HepG2 (cell line): ENCODE data around the gene PPP1R1B. TPM values are rescaled to one million over a fixed set of nuclear protein-coding genes. Genes with fewer than 3 reads are reported as not detected.

Experiments used
- ARID4A ChIP-seq: sonication (generic); formaldehyde crosslinking; IDR thresholded peaks from 2 replicates; pipeline ENCODE4 v1.5.0; 2020; ENCODE audit warnings: mild to moderate bottlenecking, missing genetic modification reagents, borderline replicate concordance
- CHD4 ChIP-seq: fragments of 200-600 bp; sonication (generic); IDR thresholded peaks from 2 replicates; pipeline ENCODE4 v1.7.0; 2017; ENCODE audit warnings: mild to moderate bottlenecking, low read length, borderline replicate concordance
- FLYWCH1 ChIP-seq: sonication (generic); formaldehyde crosslinking; IDR thresholded peaks from 2 replicates; pipeline ENCODE4 v1.8.1; 2023; ENCODE audit warnings: mild to moderate bottlenecking, missing genetic modification reagents
- FOSL2 ChIP-seq: sonication (generic); formaldehyde crosslinking; IDR thresholded peaks from 2 replicates; pipeline ENCODE4 v1.4.0; 2020; ENCODE audit warnings: missing genetic modification reagents
- HDAC2 ChIP-seq: sonication (generic); formaldehyde crosslinking; IDR thresholded peaks from 2 replicates; pipeline ENCODE4 v1.4.0; 2020; ENCODE audit warnings: missing genetic modification reagents
- HMG20A ChIP-seq: IDR thresholded peaks from 2 replicates; pipeline ENCODE4 v1.6.1; 2016; ENCODE audit warnings: borderline replicate concordance
- MAFK ChIP-seq, 2 experiments: IDR thresholded peaks in 1 of 2; conservative IDR thresholded peaks in 1 of 2; 2 replicates each; pipeline ENCODE4 v1.6.1; 2011; ENCODE audit warnings: improper control_type of control experiment in 2 of 2, low read length in 2 of 2
- MXI1 ChIP-seq: IDR thresholded peaks from 3 replicates; pipeline ENCODE4 v1.6.1; 2012; ENCODE audit warnings: low read depth, low read length, inconsistent platforms, borderline replicate concordance
- PRMT3 ChIP-seq: sonication (generic); formaldehyde crosslinking; IDR thresholded peaks from 2 replicates; pipeline ENCODE4 v1.8.1; 2022; ENCODE audit warnings: low read depth, mild to moderate bottlenecking, moderate library complexity, missing genetic modification reagents, borderline replicate concordance
- RBM22 ChIP-seq: fragments of 200-400 bp; formaldehyde crosslinking; optimal IDR thresholded peaks from 2 replicates; pipeline ENCODE3; 2017; ENCODE audit warnings: mild to moderate bottlenecking, low read length, moderate library complexity
- TBX2 ChIP-seq: sonication (generic); formaldehyde crosslinking; IDR thresholded peaks from 2 replicates; pipeline ENCODE4 v1.5.0; 2020; ENCODE audit warnings: missing genetic modification reagents, mild to moderate bottlenecking, borderline replicate concordance
- WIZ ChIP-seq: sonication (generic); formaldehyde crosslinking; IDR thresholded peaks from 2 replicates; pipeline ENCODE4 v1.5.1; 2020; ENCODE audit warnings: mild to moderate bottlenecking, missing genetic modification reagents
- ZNF12 ChIP-seq: sonication (generic); formaldehyde crosslinking; IDR thresholded peaks from 2 replicates; pipeline ENCODE4 v1.5.0; 2020; ENCODE audit warnings: missing genetic modification reagents
- ZNF430 ChIP-seq: sonication (generic); formaldehyde crosslinking; IDR thresholded peaks from 2 replicates; pipeline ENCODE4 v1.9.0; 2021; ENCODE audit warnings: mild to moderate bottlenecking, missing genetic modification reagents
- ZNF512 ChIP-seq: sonication (generic); formaldehyde crosslinking; IDR thresholded peaks from 2 replicates; pipeline ENCODE4 v1.4.0; 2020; ENCODE audit warnings: mild to moderate bottlenecking, missing genetic modification reagents
- ZNF891 ChIP-seq: sonication (generic); formaldehyde crosslinking; IDR thresholded peaks from 2 replicates; pipeline ENCODE4 v1.5.0; 2020; ENCODE audit warnings: mild to moderate bottlenecking, missing genetic modification reagents
- polyA plus RNA-seq, 8 experiments: library from polyadenylated mRNA; depleted of rRNA in 3 of 8; stranded (reverse) in 7 of 8; unstranded in 1 of 8; fragments of >200 nt; fragmentation: Illumina TruSeq in 4 of 8; extraction: Trizol in 4 of 8; gene quantifications; 2 replicates each; pipeline versions ENCODE4 v1.2.1 to v1.2.3, GENCODE V29; 2011 to 2016; ENCODE audit warnings: low read depth in 4 of 8, missing spikeins in 1 of 8, mixed read lengths in 1 of 8; ENCODE audit not compliant: insufficient read depth in 1 of 8
- total RNA-seq, 5 experiments: library from RNA; depleted of rRNA; stranded (reverse); fragments of >200 nt; fragmentation: Illumina TruSeq; extraction: Trizol; gene quantifications; 2 replicates each; pipeline ENCODE4 v1.2.3, GENCODE V29; 2016; ENCODE audit warnings: low read depth in 1 of 5
- TF ChIP-seq, protein P1 (sequence below): sonication (generic); formaldehyde crosslinking; IDR thresholded peaks from 2 replicates; pipeline ENCODE4 v1.8.1; 2023; ENCODE audit warnings: mild to moderate bottlenecking, missing genetic modification reagents
- TF ChIP-seq, protein P2 (sequence below): sonication (generic); formaldehyde crosslinking; IDR thresholded peaks from 2 replicates; pipeline ENCODE4 v1.5.1; 2020; ENCODE audit warnings: mild to moderate bottlenecking, missing genetic modification reagents, moderate library complexity
- TF ChIP-seq, protein P3 (sequence below): sonication (generic); formaldehyde crosslinking; IDR thresholded peaks from 2 replicates; pipeline ENCODE4 v1.5.1; 2020; ENCODE audit warnings: missing genetic modification reagents, mild to moderate bottlenecking, borderline replicate concordance

Gene PPP1R1B
- total and polyA plus RNA-seq, 2 of the 13 experiments (the other 11 are each of a cell fraction or from before 2014, with no cell fraction given): 0.08 TPM; not detected in 1

- peak; percentile 52; the same call in 1 of the 2 replicates for TF ChIP-seq ARID4A
- no peak; the same call in 1 of the 2 replicates for TF ChIP-seq ZNF891
- 0 out of 2 replicates have a peak, but pooled peaks have one; percentile 37 for TF ChIP-seq CHD4
- TF ChIP-seq, protein P1, sequence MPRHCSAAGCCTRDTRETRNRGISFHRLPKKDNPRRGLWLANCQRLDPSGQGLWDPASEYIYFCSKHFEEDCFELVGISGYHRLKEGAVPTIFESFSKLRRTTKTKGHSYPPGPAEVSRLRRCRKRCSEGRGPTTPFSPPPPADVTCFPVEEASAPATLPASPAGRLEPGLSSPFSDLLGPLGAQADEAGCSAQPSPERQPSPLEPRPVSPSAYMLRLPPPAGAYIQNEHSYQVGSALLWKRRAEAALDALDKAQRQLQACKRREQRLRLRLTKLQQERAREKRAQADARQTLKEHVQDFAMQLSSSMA (CRISPR knock-in tag): no peak
- 0 out of 2 replicates have a peak, but pooled peaks have one; percentile 36 for TF ChIP-seq HDAC2 (CRISPR knock-in tag)
- TF ChIP-seq ZNF512 (CRISPR knock-in tag): no peak
- peak; percentile 29; the same call in 1 of the 2 replicates for TF ChIP-seq FOSL2 (CRISPR knock-in tag)
- peak; percentile 53; the same call in 1 of the 2 replicates for TF ChIP-seq TBX2 (CRISPR knock-in tag)
- TF ChIP-seq MAFK (conservative IDR thresholded peaks at IDR 0.05 in 1 of 2, IDR thresholded peaks at IDR 0.05 in 1 of 2; ENCODE audit: low read length in 2 of 2): no peak
- TF ChIP-seq FLYWCH1 (CRISPR knock-in tag): no peak
- TF ChIP-seq RBM22: no peak
- TF ChIP-seq WIZ (CRISPR knock-in tag): peak; percentile 57; the same call in 1 of the 2 replicates
- TF ChIP-seq, protein P2, sequence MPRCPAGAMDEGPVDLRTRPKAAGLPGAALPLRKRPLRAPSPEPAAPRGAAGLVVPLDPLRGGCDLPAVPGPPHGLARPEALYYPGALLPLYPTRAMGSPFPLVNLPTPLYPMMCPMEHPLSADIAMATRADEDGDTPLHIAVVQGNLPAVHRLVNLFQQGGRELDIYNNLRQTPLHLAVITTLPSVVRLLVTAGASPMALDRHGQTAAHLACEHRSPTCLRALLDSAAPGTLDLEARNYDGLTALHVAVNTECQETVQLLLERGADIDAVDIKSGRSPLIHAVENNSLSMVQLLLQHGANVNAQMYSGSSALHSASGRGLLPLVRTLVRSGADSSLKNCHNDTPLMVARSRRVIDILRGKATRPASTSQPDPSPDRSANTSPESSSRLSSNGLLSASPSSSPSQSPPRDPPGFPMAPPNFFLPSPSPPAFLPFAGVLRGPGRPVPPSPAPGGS (CRISPR knock-in tag): no peak
- TF ChIP-seq ZNF12: 0 out of 2 replicates have a peak, but pooled peaks have one; percentile 18
- TF ChIP-seq HMG20A: no peak; the same call in 1 of the 2 replicates
- peak; percentile 64; the same call in 1 of the 2 replicates for TF ChIP-seq ZNF430 (CRISPR knock-in tag)
- TF ChIP-seq, protein P3, sequence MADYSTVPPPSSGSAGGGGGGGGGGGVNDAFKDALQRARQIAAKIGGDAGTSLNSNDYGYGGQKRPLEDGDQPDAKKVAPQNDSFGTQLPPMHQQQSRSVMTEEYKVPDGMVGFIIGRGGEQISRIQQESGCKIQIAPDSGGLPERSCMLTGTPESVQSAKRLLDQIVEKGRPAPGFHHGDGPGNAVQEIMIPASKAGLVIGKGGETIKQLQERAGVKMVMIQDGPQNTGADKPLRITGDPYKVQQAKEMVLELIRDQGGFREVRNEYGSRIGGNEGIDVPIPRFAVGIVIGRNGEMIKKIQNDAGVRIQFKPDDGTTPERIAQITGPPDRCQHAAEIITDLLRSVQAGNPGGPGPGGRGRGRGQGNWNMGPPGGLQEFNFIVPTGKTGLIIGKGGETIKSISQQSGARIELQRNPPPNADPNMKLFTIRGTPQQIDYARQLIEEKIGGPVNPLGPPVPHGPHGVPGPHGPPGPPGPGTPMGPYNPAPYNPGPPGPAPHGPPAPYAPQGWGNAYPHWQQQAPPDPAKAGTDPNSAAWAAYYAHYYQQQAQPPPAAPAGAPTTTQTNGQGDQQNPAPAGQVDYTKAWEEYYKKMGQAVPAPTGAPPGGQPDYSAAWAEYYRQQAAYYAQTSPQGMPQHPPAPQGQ: no peak
- no peak for TF ChIP-seq PRMT3
- TF ChIP-seq MXI1: peak; percentile 25; the same call in 1 of the 3 replicates
Measured at GRCh38 chr17:39674702-39675389, 48.1 kb downstream of the PPP1R1B start (continued).
